Measurements from ENCODE around the gene MYO9B. TPM values are rescaled to one million over a fixed set of nuclear protein-coding genes. Genes with fewer than 3 reads are reported as not detected.
A peak's percentile ranks its signal among the peaks of the same experiment; 100 is the strongest.

MYO9B gene
- total RNA-seq, 1 donor from 2014 or later = 100 TPM

GRCh38 chr19:17052439-17052838 lies 23.1 kb upstream of the MYO9B start:
- Histone ChIP-seq H3K9me3 (no peaks in the 10 kb centered on the region), H3K4me3 (no peak overlapping the region), H3K4me1 (no peaks in the 10 kb centered on the region), H3K36me3 (peaks cover 0 to 10% of the 10 kb centered on the region in 2 donors), H3K27ac (no peak overlapping the region), H3K27me3 (no peaks in the 10 kb centered on the region)
- TF ChIP-seq POLR2A (IDR thresholded peaks at IDR 0.05) (no peak), POLR2AphosphoS5 (IDR thresholded peaks at IDR 0.05; ENCODE audit: insufficient read depth in 1 of 2, low read depth in 1 of 2) (no peak)
- TF ChIP-seq, protein P1, sequence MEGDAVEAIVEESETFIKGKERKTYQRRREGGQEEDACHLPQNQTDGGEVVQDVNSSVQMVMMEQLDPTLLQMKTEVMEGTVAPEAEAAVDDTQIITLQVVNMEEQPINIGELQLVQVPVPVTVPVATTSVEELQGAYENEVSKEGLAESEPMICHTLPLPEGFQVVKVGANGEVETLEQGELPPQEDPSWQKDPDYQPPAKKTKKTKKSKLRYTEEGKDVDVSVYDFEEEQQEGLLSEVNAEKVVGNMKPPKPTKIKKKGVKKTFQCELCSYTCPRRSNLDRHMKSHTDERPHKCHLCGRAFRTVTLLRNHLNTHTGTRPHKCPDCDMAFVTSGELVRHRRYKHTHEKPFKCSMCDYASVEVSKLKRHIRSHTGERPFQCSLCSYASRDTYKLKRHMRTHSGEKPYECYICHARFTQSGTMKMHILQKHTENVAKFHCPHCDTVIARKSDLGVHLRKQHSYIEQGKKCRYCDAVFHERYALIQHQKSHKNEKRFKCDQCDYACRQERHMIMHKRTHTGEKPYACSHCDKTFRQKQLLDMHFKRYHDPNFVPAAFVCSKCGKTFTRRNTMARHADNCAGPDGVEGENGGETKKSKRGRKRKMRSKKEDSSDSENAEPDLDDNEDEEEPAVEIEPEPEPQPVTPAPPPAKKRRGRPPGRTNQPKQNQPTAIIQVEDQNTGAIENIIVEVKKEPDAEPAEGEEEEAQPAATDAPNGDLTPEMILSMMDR (IDR thresholded peaks at IDR 0.05) = peak; percentile 21 to 52 (median 49)
- DNase-seq (ENCODE audit: extremely low spot score in 2 of 2) = no peak
- intact Hi-C loops (cut with DNase I) = loop anchor here (5.0 kb wide), 1 partner anchor 280 kb away; no protein-coding TSS in a partner anchor

DNA sequence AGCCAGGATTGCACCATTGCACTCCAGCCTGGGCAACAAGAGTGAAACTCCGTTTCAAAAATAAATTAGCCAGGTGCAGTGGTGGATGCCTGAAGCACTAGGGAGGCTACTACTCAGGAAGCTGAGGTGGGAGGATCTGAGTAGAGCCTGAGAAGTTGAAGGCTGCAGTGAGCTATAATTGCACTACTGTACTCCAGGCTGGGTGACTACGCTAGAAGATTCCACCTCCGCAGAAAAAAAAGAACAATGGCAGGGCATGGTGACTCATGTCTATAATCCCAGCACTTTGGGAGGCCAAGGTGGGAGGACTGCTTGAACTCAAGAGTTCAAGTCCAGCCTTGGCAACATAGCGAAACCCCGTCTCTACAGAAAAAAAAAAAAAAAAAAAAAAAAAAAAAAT lies 20.8 kb upstream of the MYO9B start:
- Histone ChIP-seq H3K27me3 (no peaks in the 10 kb centered on the region), H3K4me3 (no peak overlapping the region), H3K9me3 (no peaks in the 10 kb centered on the region), H3K4me1 (no peaks in the 10 kb centered on the region), H3K27ac (no peak overlapping the region), H3K36me3 (peaks cover 0 to 32% of the 10 kb centered on the region in 2 donors)
- intact Hi-C loops (cut with DNase I) = loop anchor here (5.0 kb wide), 1 partner anchor 282 kb away; no protein-coding TSS in a partner anchor
- DNase-seq (ENCODE audit: extremely low spot score in 2 of 2) = no peak
- no peak for TF ChIP-seq POLR2A (IDR thresholded peaks at IDR 0.05)
- TF ChIP-seq, protein P1 (IDR thresholded peaks at IDR 0.05) = no peak
- TF ChIP-seq POLR2AphosphoS5 (IDR thresholded peaks at IDR 0.05; ENCODE audit: insufficient read depth in 1 of 2, low read depth in 1 of 2) = no peak

- TF ChIP-seq POLR2A (IDR thresholded peaks at IDR 0.05) = no peak
- TF ChIP-seq POLR2AphosphoS5 (IDR thresholded peaks at IDR 0.05; ENCODE audit: insufficient read depth in 1 of 2, low read depth in 1 of 2) = no peak
- TF ChIP-seq, protein P1 (IDR thresholded peaks at IDR 0.05) = no peak
- H3K27me3 ChIP-seq = no peaks in the 10 kb centered on the region
- no peaks in the 10 kb centered on the region for H3K9me3 ChIP-seq
- no peak overlapping the region for H3K4me3 ChIP-seq
- intact Hi-C loops (cut with DNase I) = no loop called here
- H3K27ac ChIP-seq = no peak overlapping the region
- peaks cover 0 to 33% of the 10 kb centered on the region in 2 donors for H3K36me3 ChIP-seq
- no peak for DNase-seq (ENCODE audit: extremely low spot score in 2 of 2)
- H3K4me1 ChIP-seq = no peaks in the 10 kb centered on the region
Measured at GRCh38 chr19:17055636-17056035, 19.9 kb upstream of the MYO9B start.

DNA sequence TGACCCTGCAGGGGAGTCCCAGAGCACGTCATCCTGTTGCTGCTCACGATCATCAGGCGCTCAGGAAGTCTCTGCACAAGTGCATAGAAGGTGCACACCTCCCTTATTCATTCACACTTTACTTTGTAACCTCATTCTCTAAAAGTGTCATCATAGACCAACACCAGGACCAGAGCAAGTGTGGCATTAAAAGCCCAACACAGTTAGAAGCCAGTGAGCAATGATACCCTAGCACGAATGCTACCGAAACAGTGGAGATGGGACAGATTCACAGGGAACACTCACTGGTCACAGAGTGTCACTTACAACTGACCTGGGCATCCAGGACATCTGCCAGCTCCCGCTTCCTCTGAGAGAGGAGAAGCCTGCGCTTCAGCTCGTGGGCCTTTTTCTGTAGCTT lies 17.3 kb upstream of the MYO9B start:
- intact Hi-C loops (cut with DNase I) = no loop called here
- Histone ChIP-seq H3K27ac (no peak overlapping the region), H3K4me3 (no peak overlapping the region), H3K27me3 (no peaks in the 10 kb centered on the region), H3K9me3 (no peaks in the 10 kb centered on the region), H3K4me1 (no peaks in the 10 kb centered on the region), H3K36me3 (peaks cover 0 to 33% of the 10 kb centered on the region in 2 donors)
- no peak for DNase-seq (ENCODE audit: extremely low spot score in 2 of 2)
- TF ChIP-seq POLR2AphosphoS5 (IDR thresholded peaks at IDR 0.05; ENCODE audit: insufficient read depth in 1 of 2, low read depth in 1 of 2) = no peak
- TF ChIP-seq, protein P1 (IDR thresholded peaks at IDR 0.05) = no peak
- TF ChIP-seq POLR2A (IDR thresholded peaks at IDR 0.05) = no peak

- Histone ChIP-seq H3K9me3 (no peaks in the 10 kb centered on the region), H3K36me3 (peaks cover 0 to 24% of the 10 kb centered on the region in 2 donors), H3K27ac (no peak overlapping the region), H3K4me3 (no peak overlapping the region), H3K27me3 (no peaks in the 10 kb centered on the region), H3K4me1 (no peaks in the 10 kb centered on the region)
- intact Hi-C loops (cut with DNase I) = no loop called here
- no peak for DNase-seq (ENCODE audit: extremely low spot score in 2 of 2)
- TF ChIP-seq, protein P1 (IDR thresholded peaks at IDR 0.05) = no peak
- TF ChIP-seq POLR2A (IDR thresholded peaks at IDR 0.05) (no peak), POLR2AphosphoS5 (IDR thresholded peaks at IDR 0.05; ENCODE audit: insufficient read depth in 1 of 2, low read depth in 1 of 2) (no peak)
Measured at GRCh38 chr19:17060802-17061201, 14.8 kb upstream of the MYO9B start.

All from vagina (tissue), 2 donors.